Neural cell (in vitro differentiated cells): ENCODE measurements around the gene RAB9A. TPM values are rescaled to one million over a fixed set of nuclear protein-coding genes. Genes with fewer than 3 reads are reported as not detected.

ENCODE experiments used
- H2AFZ ChIP-seq: fragments of 200-600, 300-800 bp; sonication (generic), shearing (Covaris generic); 2 replicates; pipeline ENCODE4 v1.6.0; 2014; ENCODE audit warnings: low read depth, mild to moderate bottlenecking, antibody characterized with exemption, low read length, moderate library complexity
- H3F3A ChIP-seq: fragments of 200-600 bp; shearing (Covaris generic); 2 replicates; pipeline ENCODE4 v1.6.1; 2016; ENCODE audit warnings: mild to moderate bottlenecking, moderate library complexity, mixed read lengths, antibody characterized with exemption, low read length; ENCODE audit not compliant: insufficient read depth, poor library complexity, severe bottlenecking
- H3K27ac ChIP-seq: fragments of 200-600, 300-800 bp; sonication (generic), shearing (Covaris generic); 2 replicates; pipeline ENCODE4 v1.5.1; 2014; ENCODE audit warnings: mild to moderate bottlenecking, low read length, moderate library complexity
- H3K27me3 ChIP-seq: fragments of 300-800, 200-600 bp; sonication (generic), shearing (Covaris generic); 2 replicates; pipeline ENCODE4 v1.6.0; 2014; ENCODE audit warnings: mild to moderate bottlenecking, low read depth, low read length, moderate library complexity; ENCODE audit not compliant: insufficient read depth
- H3K36me3 ChIP-seq: fragments of 300-800, 200-600 bp; sonication (generic), shearing (Covaris generic); 2 replicates; pipeline ENCODE4 v1.5.1; 2014; ENCODE audit warnings: mild to moderate bottlenecking, antibody characterized with exemption, low read length, moderate library complexity; ENCODE audit not compliant: insufficient read depth
- H3K4me2 ChIP-seq: fragments of 300-800, 200-600 bp; sonication (generic), shearing (Covaris generic); 2 replicates; pipeline ENCODE4 v1.6.0; 2014; ENCODE audit warnings: mild to moderate bottlenecking, low read length
- H3K4me3 ChIP-seq: fragments of 300-800, 200-600 bp; sonication (generic), shearing (Covaris generic); 2 replicates; pipeline ENCODE4 v1.5.1; 2014; ENCODE audit warnings: mild to moderate bottlenecking, low read length, moderate library complexity
- H3K79me2 ChIP-seq: fragments of 200-600 bp; shearing (Covaris generic); replicated peaks from 2 replicates; pipeline ENCODE4 v1.6.0; 2014; ENCODE audit warnings: mild to moderate bottlenecking, low read length, moderate library complexity; ENCODE audit not compliant: insufficient read depth
- H3K9ac ChIP-seq: fragments of 300-800, 200-600 bp; sonication (generic), shearing (Covaris generic); 2 replicates; pipeline ENCODE4 v1.6.1; 2016; ENCODE audit warnings: mild to moderate bottlenecking, low read length, mixed read lengths
- H3K9me2 ChIP-seq: fragments of 200-600 bp; shearing (Covaris generic); 2 replicates; pipeline ENCODE4 v1.6.1; 2016; ENCODE audit warnings: mild to moderate bottlenecking, low read length, mixed read lengths; ENCODE audit not compliant: insufficient read depth
- H3K9me3 ChIP-seq: fragments of 200-600, 300-800 bp; sonication (generic), shearing (Covaris generic); 2 replicates; pipeline ENCODE4 v1.6.1; 2016; ENCODE audit warnings: mild to moderate bottlenecking, mixed run types, low read length, moderate library complexity, mixed read lengths
- H4K20me1 ChIP-seq: fragments of 200-600 bp; shearing (Covaris generic); 2 replicates; pipeline ENCODE4 v1.6.1; 2016; ENCODE audit warnings: mild to moderate bottlenecking, mixed run types; ENCODE audit not compliant: insufficient read depth
- EP300 ChIP-seq: fragments of 450-650 bp; conservative IDR thresholded peaks from 2 replicates; pipeline ENCODE4 v1.6.1; 2014; ENCODE audit warnings: antibody characterized with exemption, mild to moderate bottlenecking, moderate library complexity; ENCODE audit not compliant: poor library complexity, severe bottlenecking
- EZH2 ChIP-seq: fragments of 200-600, 300-800 bp; shearing (Covaris generic), sonication (generic); IDR thresholded peaks from 2 replicates; pipeline ENCODE4 v1.6.1; 2014; ENCODE audit warnings: antibody characterized with exemption, low read length, borderline replicate concordance, mild to moderate bottlenecking; ENCODE audit not compliant: insufficient read depth, poor library complexity, severe bottlenecking
- MXI1 ChIP-seq: fragments of 450-650 bp; conservative IDR thresholded peaks from 2 replicates; pipeline ENCODE4 v1.6.1; 2014; ENCODE audit warnings: antibody characterized with exemption, mild to moderate bottlenecking; ENCODE audit not compliant: poor library complexity, severe bottlenecking
- POLR2AphosphoS5 ChIP-seq: IDR thresholded peaks from 2 replicates; pipeline ENCODE4 v1.6.1; 2012
- RAD21 ChIP-seq: fragments of 450-650 bp; conservative IDR thresholded peaks from 2 replicates; pipeline ENCODE4 v1.6.1; 2014; ENCODE audit warnings: antibody characterized with exemption, mild to moderate bottlenecking, moderate library complexity
- SMC3 ChIP-seq: fragments of 450-650 bp; conservative IDR thresholded peaks from 2 replicates; pipeline ENCODE4 v1.6.1; 2014; ENCODE audit warnings: antibody characterized with exemption, mild to moderate bottlenecking, moderate library complexity; ENCODE audit not compliant: poor library complexity
- TAF1 ChIP-seq: IDR thresholded peaks from 2 replicates; pipeline ENCODE4 v1.6.1; 2012; ENCODE audit warnings: low read depth
- polyA plus RNA-seq: library from polyadenylated mRNA; depleted of rRNA; stranded (reverse); fragments of >200 nt; gene quantifications from 2 replicates; pipeline ENCODE4 v1.2.3, GENCODE V29; 2014
- TF ChIP-seq, protein P1 (sequence below): fragments of 450-650 bp; IDR thresholded peaks from 2 replicates; pipeline ENCODE4 v1.5.1; 2014; ENCODE audit warnings: antibody characterized with exemption, mild to moderate bottlenecking, moderate library complexity; ENCODE audit not compliant: poor library complexity, severe bottlenecking
- TF ChIP-seq, protein P2 (sequence below): IDR thresholded peaks from 2 replicates; pipeline ENCODE4 v1.6.1; 2012; ENCODE audit warnings: borderline replicate concordance

RAB9A gene
- polyA plus RNA-seq, 1 donor from 2014 or later: 26.9 TPM

DNA sequence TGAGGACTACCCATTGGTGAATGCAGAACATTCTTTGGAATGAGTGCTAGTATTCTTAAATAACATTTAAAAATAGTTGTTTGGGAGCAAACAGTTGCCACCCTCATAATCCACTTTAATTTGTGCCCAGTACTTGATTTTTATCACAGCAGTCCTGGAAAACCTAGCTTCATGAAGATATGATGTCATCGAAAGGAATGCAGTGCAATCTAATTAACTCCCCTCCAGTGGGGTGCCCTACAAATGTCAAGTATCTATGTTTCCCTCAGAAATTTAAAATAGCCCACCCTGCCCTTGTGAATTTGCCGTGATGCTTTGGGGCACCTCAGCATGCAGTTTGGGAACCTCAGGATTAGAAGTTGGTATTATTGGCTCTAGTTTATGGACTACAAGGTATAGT lies 5.4 kb downstream of the RAB9A start:
- TF ChIP-seq RAD21 (no peak), POLR2AphosphoS5 (no peak), TAF1 (no peak)
- TF ChIP-seq, protein P1, sequence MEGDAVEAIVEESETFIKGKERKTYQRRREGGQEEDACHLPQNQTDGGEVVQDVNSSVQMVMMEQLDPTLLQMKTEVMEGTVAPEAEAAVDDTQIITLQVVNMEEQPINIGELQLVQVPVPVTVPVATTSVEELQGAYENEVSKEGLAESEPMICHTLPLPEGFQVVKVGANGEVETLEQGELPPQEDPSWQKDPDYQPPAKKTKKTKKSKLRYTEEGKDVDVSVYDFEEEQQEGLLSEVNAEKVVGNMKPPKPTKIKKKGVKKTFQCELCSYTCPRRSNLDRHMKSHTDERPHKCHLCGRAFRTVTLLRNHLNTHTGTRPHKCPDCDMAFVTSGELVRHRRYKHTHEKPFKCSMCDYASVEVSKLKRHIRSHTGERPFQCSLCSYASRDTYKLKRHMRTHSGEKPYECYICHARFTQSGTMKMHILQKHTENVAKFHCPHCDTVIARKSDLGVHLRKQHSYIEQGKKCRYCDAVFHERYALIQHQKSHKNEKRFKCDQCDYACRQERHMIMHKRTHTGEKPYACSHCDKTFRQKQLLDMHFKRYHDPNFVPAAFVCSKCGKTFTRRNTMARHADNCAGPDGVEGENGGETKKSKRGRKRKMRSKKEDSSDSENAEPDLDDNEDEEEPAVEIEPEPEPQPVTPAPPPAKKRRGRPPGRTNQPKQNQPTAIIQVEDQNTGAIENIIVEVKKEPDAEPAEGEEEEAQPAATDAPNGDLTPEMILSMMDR: no peak
- TF ChIP-seq, protein P2, sequence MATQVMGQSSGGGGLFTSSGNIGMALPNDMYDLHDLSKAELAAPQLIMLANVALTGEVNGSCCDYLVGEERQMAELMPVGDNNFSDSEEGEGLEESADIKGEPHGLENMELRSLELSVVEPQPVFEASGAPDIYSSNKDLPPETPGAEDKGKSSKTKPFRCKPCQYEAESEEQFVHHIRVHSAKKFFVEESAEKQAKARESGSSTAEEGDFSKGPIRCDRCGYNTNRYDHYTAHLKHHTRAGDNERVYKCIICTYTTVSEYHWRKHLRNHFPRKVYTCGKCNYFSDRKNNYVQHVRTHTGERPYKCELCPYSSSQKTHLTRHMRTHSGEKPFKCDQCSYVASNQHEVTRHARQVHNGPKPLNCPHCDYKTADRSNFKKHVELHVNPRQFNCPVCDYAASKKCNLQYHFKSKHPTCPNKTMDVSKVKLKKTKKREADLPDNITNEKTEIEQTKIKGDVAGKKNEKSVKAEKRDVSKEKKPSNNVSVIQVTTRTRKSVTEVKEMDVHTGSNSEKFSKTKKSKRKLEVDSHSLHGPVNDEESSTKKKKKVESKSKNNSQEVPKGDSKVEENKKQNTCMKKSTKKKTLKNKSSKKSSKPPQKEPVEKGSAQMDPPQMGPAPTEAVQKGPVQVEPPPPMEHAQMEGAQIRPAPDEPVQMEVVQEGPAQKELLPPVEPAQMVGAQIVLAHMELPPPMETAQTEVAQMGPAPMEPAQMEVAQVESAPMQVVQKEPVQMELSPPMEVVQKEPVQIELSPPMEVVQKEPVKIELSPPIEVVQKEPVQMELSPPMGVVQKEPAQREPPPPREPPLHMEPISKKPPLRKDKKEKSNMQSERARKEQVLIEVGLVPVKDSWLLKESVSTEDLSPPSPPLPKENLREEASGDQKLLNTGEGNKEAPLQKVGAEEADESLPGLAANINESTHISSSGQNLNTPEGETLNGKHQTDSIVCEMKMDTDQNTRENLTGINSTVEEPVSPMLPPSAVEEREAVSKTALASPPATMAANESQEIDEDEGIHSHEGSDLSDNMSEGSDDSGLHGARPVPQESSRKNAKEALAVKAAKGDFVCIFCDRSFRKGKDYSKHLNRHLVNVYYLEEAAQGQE: no peak
- Histone ChIP-seq H3K9me3 (no peaks in the 10 kb centered on the region), H3K4me3 (no peak overlapping the region), H3K27me3 (no peaks in the 10 kb centered on the region), H3K27ac (no peak overlapping the region), H3K36me3 (no peaks in the 10 kb centered on the region), H4K20me1 (no peaks in the 10 kb centered on the region), H3K9ac (no peak overlapping the region), H3F3A (no peaks in the 10 kb centered on the region), H2AFZ (no peak overlapping the region), H3K79me2 (peaks cover 23% of the 10 kb centered on the region), H3K9me2 (no peaks in the 10 kb centered on the region), H3K4me2 (no peak overlapping the region)

DNA sequence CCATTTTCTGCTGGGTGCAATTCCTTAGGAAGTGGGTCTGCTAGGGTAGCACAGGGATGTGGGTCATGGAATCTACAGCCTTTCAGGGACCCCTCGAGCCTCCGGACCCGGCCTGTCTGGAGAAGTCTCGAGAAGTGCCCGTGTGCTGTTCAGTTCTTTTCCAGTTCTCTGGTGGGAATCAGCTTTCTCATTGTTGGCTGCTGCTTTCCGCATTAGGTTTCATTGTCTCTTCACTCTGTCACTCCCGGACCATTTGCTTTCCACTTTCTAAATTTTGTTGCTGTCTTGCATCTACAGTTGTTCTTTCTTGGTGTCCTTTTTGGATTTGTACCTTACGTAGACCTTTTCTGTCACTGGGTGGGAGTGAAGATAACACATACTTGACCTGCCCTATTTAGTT lies 6.1 kb downstream of the RAB9A start:
- H3K79me2 ChIP-seq: peaks cover 16% of the 10 kb centered on the region

More for the DNA sequence above, 6.1 kb downstream of the RAB9A start:
- no peaks in the 10 kb centered on the region for H3K9me2 ChIP-seq
- no peak overlapping the region for H3K4me3 ChIP-seq
- no peaks in the 10 kb centered on the region for H3F3A ChIP-seq
- H3K9me3 ChIP-seq: no peaks in the 10 kb centered on the region
- no peak overlapping the region for H3K27ac ChIP-seq
- no peak overlapping the region for H3K9ac ChIP-seq
- H3K36me3 ChIP-seq: no peaks in the 10 kb centered on the region
- no peak overlapping the region for H3K4me2 ChIP-seq
- H2AFZ ChIP-seq: no peak overlapping the region
- H3K27me3 ChIP-seq: no peaks in the 10 kb centered on the region
- H4K20me1 ChIP-seq: no peaks in the 10 kb centered on the region
- no peak for TF ChIP-seq TAF1
- TF ChIP-seq SMC3: no peak
- TF ChIP-seq, protein P1: no peak
- no peak for TF ChIP-seq POLR2AphosphoS5
- no peak for TF ChIP-seq EZH2
- TF ChIP-seq EP300: no peak
- no peak for TF ChIP-seq MXI1
- TF ChIP-seq, protein P2: no peak
- TF ChIP-seq RAD21: no peak
